HG03565 (cell line): ENCODE data around the gene C1QTNF4.
"Not testable (repeated sequence)": the region's sequence is repeated elsewhere in the genome, so short reads cannot be mapped to it uniquely, and the experiment has no call there.

Source experiments
- ATAC-seq: cut with Tn5 transposase; IDR thresholded peaks from one replicate; pipeline ENCODE4 v1.9.1; 2021; ENCODE audit warnings: mild to moderate bottlenecking, moderate library complexity; ENCODE audit not compliant: unreplicated experiment

Gene C1QTNF4

DNA sequence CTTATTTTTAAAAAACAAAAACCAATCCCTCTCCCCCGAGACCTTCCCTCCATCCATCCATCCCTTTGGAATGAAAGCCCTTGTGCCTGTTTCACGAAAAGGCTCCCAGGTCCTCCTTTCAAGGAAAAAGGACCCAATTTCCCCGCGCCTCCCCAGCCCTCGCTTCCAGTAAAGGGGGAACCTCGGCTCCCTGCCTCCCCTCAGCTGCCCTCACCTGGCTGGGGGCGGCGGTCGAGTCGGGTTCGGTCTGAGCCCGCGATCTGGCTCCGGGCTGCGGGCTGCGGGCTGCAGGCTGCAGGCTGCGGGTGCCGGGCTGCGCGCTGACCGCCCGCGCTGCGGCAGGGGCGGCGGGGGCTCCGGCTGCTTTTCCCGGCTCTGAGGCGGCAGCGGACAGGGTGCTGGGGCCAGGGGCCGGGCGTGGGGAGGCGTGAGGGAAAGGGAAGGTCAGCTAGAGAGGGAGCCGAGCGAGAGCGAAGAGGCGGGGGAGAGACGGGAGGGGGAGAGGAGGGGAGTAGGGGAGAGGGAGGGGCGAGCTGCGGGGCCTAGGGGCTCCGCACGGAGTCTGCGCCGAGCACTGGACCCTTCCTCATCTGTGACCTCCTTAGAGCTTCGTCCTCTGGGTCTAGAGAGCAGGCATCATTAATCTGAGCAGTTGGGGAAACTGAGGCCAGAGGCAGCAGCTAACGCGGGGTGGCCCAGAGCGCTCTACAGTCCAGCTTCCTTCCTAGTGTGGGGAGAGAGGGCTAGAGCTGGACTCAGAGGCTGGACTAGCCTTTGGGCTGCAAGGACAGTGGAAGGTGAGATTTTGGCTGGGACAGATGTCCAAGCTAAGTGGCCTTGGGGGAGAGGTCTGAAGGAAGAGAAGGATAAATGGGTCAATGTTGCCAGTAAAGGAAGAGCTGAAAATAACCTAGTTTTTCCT, at the start of gene C1QTNF4:
Gene C1QTNF4 (minus strand): TSS at position 478 of the 922 bp plus-strand sequence. CDS start 3,601 bp downstream, outside the sequence.
- ATAC-seq: no peak

DNA sequence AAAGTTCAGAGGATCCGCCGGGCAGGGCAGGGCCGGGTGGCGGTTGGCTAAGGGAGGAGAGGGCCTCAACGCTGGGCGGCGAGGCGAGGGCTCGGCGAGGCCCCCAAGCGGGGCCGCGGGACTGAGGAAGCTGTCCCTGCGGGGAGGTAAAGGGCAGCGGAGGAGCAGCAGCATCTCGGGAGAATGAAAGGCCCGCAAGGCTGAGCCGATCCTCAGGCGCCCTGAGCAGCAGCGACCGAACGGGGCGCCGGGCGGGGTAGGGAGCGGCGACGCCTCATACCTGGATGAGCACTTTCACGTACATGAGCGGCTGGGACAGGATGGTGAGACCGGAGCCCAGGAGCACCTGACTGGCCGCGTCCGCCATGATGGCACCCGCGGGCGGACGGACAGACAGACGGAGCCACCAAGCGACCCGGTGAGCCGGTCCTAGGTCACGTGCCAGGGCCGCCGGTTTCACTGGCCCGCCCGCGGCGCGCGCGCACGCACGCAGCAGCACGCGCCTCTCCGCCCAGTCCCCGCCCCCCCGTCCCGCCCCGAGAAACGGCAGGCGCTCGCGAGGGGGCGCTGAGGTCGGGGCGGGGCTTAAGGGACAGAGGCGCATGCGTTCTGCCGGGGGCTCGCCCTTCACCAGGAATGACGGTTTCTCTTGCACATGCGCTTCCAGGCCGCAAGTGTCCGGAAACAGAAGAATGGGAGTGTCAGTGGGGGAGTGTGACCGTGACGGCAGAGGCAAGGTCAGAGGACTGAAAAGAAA, 48.1 kb upstream of the C1QTNF4 start, which contains the start of gene MTCH2:
Gene MTCH2 (minus strand): TSS at position 461 of the 757 bp plus-strand sequence. CDS start 94 bp downstream, at position 367.
- peak; percentile 93 for ATAC-seq

DNA sequence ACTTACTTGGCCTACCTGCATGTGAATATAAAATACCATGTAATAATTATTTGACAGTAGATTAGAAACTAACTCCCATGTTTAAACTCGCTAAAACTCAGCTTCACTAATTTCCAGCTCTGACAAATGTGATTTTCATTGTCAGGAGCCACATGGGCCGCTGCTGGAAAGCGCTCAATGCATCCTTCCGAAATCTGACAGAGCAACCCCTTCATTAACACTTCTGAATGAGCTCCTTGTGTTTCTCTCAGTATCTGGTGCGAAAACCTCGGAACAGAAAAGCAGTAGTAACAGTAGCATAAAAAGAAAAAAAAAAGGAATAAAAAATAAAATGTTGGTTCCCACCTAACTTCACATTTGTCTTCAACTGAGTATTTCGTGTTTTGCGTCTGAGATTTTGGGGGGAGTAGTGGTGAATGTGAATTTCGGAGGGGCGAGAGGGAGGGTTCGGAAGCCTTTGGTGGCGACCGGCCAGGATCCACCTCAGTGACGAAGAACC, 47.4 kb upstream of the C1QTNF4 start:
- ATAC-seq: no peak

GRCh38 chr11:47640506-47640905, 46.3 kb upstream of the C1QTNF4 start:
- not testable (repeated sequence) for ATAC-seq

DNA sequence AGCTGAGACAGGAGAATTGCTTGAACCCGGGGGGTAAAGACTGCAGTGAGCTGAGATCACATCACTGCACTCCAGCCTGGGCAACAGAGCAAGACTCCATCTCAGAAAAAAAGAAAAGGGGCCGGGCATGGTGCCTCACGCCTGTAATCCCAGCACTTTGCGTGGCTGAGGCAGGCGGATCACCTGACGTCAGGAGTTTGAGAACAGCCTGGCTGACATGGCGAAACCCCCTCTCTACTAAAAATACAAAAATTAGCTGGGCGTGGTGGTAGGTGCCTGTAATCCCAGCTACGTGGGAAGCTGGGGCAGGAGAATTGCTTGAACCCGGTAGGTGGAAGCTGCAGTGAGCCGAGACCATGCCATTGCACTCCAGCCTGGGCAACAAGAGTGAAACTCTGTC, 42.1 kb upstream of the C1QTNF4 start:
- not testable (repeated sequence) for ATAC-seq

DNA sequence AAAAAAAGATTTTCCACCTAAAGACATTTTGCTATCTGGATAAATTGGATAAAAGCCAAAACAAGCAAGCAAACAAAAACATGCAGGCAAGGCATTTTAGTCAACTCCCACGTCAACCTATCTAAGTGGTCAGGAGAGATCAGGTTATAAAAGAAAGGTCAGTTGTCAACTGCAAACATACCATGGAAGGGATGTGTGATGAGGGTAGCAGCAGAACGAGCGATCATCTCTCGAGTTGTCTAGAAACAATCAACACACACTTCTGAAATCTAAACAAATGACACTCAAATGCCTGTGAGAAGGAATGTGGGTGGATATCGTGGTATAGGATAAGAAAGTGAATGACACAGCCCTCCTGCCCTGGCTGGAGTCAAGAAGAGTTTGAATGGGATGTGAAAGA, 37.3 kb upstream of the C1QTNF4 start:
- no peak for ATAC-seq

DNA sequence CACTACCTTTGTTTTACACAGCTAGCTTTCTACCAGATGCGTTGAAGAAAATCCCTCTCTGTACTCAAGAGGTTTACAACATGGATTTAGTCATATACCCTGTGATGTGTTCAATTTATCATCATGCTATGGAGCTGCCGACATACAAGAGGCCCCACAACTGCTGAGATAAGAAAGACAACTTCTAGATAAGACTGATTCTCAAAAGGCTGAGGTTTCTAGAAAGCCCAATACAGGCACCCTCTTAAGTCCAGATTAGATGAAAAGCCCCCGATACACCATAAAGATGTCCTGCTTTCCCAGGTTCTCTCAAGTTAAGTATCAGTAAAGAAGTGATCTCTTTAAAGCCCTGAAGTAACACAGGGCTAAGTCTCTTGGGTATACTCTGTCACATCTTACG, 33.8 kb upstream of the C1QTNF4 start:
- no peak for ATAC-seq

GRCh38 chr11:47626234-47626633, 32.0 kb upstream of the C1QTNF4 start:
- no peak for ATAC-seq

GRCh38 chr11:47620836-47621378, 26.7 kb upstream of the C1QTNF4 start:
- no peak for ATAC-seq

GRCh38 chr11:47617417-47617809, 23.2 kb upstream of the C1QTNF4 start:
- ATAC-seq: peak; percentile 17

DNA sequence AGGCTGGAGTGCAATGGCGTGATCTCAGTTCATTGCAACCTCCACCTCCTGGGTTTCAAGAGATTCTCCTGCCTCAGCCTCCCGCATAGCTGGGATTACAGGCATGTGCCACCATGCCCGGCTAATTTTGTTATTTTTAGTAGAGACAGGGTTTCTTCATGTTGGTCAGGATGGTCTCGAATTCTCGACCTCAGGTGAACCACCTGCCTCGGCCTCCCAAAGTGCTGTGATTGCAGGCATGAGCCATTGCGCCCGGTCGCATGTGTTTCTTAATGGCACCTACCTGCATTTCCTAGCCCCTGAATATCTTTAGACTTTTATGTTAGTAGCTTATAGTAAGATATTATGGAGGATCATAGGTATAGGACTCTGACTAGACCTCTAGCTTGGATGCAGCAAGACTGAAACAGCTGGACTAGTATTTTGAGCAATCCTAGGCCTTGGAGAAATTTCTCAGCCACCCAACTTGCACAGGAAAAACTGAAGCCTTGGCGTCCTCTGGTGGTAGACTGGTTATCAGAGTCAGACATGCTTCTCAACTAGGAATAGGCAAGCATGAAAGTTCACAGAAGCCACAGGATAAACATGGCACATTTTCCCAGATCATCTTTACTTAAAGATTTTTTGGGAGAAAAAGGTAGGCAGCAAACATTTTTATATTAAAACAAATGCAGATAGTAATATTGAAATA, 22.7 kb upstream of the C1QTNF4 start:
- ATAC-seq: peak; percentile 41

GRCh38 chr11:47615249-47615648, 21.0 kb upstream of the C1QTNF4 start:
- ATAC-seq: no peak

DNA sequence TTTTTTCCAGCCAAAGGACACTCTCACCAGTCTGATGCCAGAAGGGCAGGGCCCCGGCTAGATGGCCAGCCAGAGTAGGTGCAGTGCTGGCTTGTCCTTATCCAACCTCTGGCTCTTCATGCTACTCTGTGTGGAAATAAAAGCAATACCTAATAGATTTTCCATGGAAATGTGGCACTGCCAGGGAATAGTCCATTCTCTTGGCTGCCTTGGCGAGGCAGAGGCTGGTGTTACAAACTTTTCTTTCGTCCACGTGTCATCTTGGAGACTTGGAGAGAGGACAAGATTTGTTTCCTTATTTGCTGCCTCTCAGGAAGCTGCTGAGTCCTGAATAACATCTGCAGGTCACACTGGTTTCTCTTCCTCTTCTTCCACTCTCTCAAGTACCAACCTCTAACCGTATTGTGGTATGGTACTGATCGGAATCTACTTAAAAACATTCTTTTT, 17.2 kb upstream of the C1QTNF4 start:
- ATAC-seq: peak; percentile 84

- no peak for ATAC-seq
These were observed 15.5 kb upstream of the C1QTNF4 start for GRCh38 chr11:47609675-47610074.

- ATAC-seq: no peak
These were observed 13.2 kb upstream of the C1QTNF4 start for GRCh38 chr11:47607380-47607779.

GRCh38 chr11:47606731-47607130, 12.5 kb upstream of the C1QTNF4 start:
- no peak for ATAC-seq

GRCh38 chr11:47605921-47606320, 11.7 kb upstream of the C1QTNF4 start:
- no peak for ATAC-seq

DNA sequence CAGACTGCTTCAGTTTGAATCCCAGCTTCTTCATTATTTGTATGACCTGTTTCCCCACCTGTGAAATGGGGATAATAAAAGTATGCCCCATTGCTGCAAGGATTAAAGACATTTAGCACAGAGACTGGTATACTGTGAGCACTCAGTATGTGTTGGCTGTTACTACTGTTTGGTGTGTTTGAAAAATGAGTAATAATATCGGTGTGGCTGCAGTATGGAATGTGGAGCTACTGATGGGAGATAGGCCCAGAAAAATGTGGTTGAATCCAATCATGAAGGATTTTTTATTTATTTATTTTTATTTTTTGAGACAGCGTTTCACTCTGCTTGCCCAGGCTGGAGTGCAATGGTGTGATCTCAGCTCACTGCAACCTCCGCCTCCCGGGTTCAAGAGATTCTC, 9.1 kb upstream of the C1QTNF4 start:
- ATAC-seq: no peak

DNA sequence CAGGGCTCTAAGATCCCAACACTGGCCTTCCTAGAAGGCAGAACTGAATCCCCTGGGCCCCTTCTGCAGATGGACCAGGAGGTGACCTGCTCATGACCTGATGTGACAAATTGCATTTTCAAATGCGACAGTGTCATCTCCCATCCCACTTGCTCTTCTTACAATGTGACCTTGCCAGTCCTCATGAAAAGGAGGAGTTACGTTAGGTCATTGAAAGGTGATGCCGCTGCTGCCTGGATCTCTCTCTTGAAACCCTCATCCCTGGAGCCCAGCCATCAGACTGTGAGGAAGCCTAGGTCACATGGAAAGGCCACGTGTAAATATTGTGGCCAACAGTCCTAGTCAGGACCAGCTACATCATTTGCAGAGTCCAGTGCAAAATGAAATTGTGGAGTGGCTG, 5.7 kb upstream of the C1QTNF4 start:
- no peak for ATAC-seq

GRCh38 chr11:47595967-47596366, 1.8 kb upstream of the C1QTNF4 start:
- no peak for ATAC-seq

DNA sequence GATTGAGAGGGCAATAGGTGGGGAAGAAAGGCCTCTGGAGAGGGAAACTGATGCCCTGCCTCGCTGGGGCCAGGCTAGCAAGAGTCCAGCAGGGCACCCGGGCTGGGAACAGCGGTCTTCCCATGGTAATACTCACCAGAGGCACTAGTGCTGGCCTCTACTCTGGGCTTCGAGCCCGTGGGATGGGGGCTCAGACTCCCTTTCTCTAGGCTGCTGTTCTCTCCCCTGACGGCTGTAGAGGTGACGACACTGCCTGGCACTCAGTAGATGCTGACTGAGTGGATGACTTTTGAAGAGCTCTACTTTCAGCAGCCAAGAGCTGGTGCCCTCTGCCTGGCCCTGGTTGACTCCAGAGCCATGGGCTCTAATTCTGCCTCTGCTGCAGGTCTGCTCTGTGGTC, 818 bp upstream of the C1QTNF4 start:
- ATAC-seq: no peak
